Measurements from ENCODE around the gene C1orf185. TPM values are rescaled to one million over a fixed set of nuclear protein-coding genes. Genes with fewer than 3 reads are reported as not detected.

Gene C1orf185
- total and polyA plus RNA-seq, 9 of the 15 experiments (the other 6 are each of a cell fraction or from before 2014, with no cell fraction given), result not detected

GRCh38 chr1:51168266-51168845 is 66.3 kb downstream of the C1orf185 start (continued):
- TF ChIP-seq ETS1 (conservative IDR thresholded peaks at IDR 0.05; ENCODE audit: control insufficient read depth, low read depth, low read length) (no peak), STAT5A (IDR thresholded peaks at IDR 0.05; ENCODE audit: borderline replicate concordance, low read length) (no peak)

DNA sequence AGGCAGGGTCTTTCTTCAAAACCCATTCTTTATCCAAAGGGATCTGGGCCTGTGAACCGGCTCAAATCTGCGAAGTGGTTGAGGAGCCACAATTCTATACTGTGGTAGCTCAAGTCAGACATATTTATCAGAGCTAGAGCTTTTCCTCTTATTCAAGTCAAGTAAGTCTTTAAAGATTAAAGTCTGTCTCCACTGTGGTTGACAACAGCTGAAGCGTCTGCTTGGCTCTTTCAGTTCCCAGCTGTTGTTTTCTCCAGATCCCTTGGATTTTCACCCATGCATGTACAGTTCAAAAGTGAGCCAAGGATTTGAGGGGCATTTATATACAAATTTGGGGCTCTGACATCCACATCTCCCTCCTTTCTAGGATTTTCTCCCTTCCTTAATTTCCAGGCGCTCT is 66.9 kb downstream of the C1orf185 start:
- Histone ChIP-seq H2AFZ (ENCODE audit: low read depth, low read length) (no peak overlapping the region), H4K20me1 (replicated peaks; ENCODE audit: control insufficient read depth, insufficient read depth, low read length) (no peaks in the 10 kb centered on the region), H3K9ac (ENCODE audit: insufficient read depth in 1 of 2, low read depth in 2 of 2, low read length in 2 of 2) (no peak overlapping the region), H3K36me3 (ENCODE audit: control insufficient read depth, insufficient read depth, low read length) (no peaks in the 10 kb centered on the region), H3K27me3 (ENCODE audit: control insufficient read depth in 2 of 2, insufficient read depth in 2 of 2, low read length in 2 of 2) (peaks cover 8 to 14% of the 10 kb centered on the region in 2 experiments; a peak in 3 of 5 replicates), H3K4me3 (no peak overlapping the region), H3K27ac (ENCODE audit: extremely low read depth, low read depth, low read length) (no peak overlapping the region), H3K9me1 (ENCODE audit: control insufficient read depth, insufficient read depth, low read length) (no peaks in the 10 kb centered on the region), H3K79me2 (ENCODE audit: control insufficient read depth, insufficient read depth, low read length) (no peaks in the 10 kb centered on the region), H3K4me2 (ENCODE audit: insufficient read depth, low read length) (no peak overlapping the region), H3K9me3 (replicated peaks; ENCODE audit: control insufficient read depth, insufficient read depth, low read depth, low read length) (no peaks in the 10 kb centered on the region), H3K4me1 (replicated peaks in 1 of 2; ENCODE audit: control insufficient read depth in 2 of 2, insufficient read depth in 2 of 2, low read length in 2 of 2) (no peaks in the 10 kb centered on the region)
- TF ChIP-seq ZNF23 (CRISPR knock-in tag; IDR thresholded peaks at IDR 0.05), result no peak
- TF ChIP-seq NRF1 (conservative IDR thresholded peaks at IDR 0.05 in 1 of 2, IDR thresholded peaks at IDR 0.05 in 1 of 2), result no peak
- no peak for TF ChIP-seq MTA1 (IDR thresholded peaks at IDR 0.05; ENCODE audit: borderline replicate concordance)
- TF ChIP-seq ZNF165 (CRISPR knock-in tag; IDR thresholded peaks at IDR 0.05; ENCODE audit: borderline replicate concordance), result no peak
- TF ChIP-seq HDAC1 (IDR thresholded peaks at IDR 0.05), result no peak
- TF ChIP-seq, protein P1, sequence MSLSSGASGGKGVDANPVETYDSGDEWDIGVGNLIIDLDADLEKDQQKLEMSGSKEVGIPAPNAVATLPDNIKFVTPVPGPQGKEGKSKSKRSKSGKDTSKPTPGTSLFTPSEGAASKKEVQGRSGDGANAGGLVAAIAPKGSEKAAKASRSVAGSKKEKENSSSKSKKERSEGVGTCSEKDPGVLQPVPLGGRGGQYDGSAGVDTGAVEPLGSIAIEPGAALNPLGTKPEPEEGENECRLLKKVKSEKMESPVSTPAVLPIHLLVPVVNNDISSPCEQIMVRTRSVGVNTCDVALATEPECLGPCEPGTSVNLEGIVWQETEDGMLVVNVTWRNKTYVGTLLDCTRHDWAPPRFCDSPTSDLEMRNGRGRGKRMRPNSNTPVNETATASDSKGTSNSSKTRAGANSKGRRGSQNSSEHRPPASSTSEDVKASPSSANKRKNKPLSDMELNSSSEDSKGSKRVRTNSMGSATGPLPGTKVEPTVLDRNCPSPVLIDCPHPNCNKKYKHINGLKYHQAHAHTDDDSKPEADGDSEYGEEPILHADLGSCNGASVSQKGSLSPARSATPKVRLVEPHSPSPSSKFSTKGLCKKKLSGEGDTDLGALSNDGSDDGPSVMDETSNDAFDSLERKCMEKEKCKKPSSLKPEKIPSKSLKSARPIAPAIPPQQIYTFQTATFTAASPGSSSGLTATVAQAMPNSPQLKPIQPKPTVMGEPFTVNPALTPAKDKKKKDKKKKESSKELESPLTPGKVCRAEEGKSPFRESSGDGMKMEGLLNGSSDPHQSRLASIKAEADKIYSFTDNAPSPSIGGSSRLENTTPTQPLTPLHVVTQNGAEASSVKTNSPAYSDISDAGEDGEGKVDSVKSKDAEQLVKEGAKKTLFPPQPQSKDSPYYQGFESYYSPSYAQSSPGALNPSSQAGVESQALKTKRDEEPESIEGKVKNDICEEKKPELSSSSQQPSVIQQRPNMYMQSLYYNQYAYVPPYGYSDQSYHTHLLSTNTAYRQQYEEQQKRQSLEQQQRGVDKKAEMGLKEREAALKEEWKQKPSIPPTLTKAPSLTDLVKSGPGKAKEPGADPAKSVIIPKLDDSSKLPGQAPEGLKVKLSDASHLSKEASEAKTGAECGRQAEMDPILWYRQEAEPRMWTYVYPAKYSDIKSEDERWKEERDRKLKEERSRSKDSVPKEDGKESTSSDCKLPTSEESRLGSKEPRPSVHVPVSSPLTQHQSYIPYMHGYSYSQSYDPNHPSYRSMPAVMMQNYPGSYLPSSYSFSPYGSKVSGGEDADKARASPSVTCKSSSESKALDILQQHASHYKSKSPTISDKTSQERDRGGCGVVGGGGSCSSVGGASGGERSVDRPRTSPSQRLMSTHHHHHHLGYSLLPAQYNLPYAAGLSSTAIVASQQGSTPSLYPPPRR (CRISPR knock-in tag; IDR thresholded peaks at IDR 0.05; ENCODE audit: borderline replicate concordance), result no peak
- no peak for TF ChIP-seq PHF21A (IDR thresholded peaks at IDR 0.05; ENCODE audit: borderline replicate concordance, low read depth)
- no peak for TF ChIP-seq ZNF140 (CRISPR knock-in tag; IDR thresholded peaks at IDR 0.05)
- TF ChIP-seq TCF7 (IDR thresholded peaks at IDR 0.05; ENCODE audit: borderline replicate concordance), result no peak
- BruUV-seq (replicated peaks), result no TSS peak
- no peak for DNase-seq (ENCODE audit: extremely low read depth in 1 of 4, low spot score in 3 of 4)
- in situ Hi-C loops (cut with MboI) (no loop called here), intact Hi-C loops (cut with micrococcal nuclease) (no loop called here)
- POLR2A ChIA-PET, result interaction anchor here (1.0 to 1.2 kb wide), 2 partner anchors 36 to 196 kb away, joined by 3 to 4 read pairs; no protein-coding TSS in a partner anchor
- no peak for FAIRE-seq
- WGBS (ENCODE audit: insufficient coverage, low coverage, missing lambda C conversion rate), result 0% methylated on average over 4 of the region's 4 CpGs
- ATAC-seq, result no peak
- CTCF ChIA-PET (ENCODE audit: low intra/inter-chr PET ratio), result no interaction called here

Data from K562 (cell line).